HG03039 (cell line): Measurements from ENCODE around the gene CNGA2.
"Not testable (repeated sequence)": the region's sequence is repeated elsewhere in the genome, so short reads cannot be mapped to it uniquely, and the experiment has no call there.

Experiments used
- ATAC-seq: cut with Tn5 transposase; IDR thresholded peaks from one replicate; pipeline ENCODE4 v1.9.1; 2021; ENCODE audit warnings: mild to moderate bottlenecking, moderate library complexity; ENCODE audit not compliant: unreplicated experiment

CNGA2 gene

GRCh38 chrX:151734446-151734845, at the start of gene CNGA2:
TSS of gene CNGA2 (plus strand) at chrX:151734746. CDS start at chrX:151738484, 3,738 bp downstream.
- ATAC-seq, result no peak

DNA sequence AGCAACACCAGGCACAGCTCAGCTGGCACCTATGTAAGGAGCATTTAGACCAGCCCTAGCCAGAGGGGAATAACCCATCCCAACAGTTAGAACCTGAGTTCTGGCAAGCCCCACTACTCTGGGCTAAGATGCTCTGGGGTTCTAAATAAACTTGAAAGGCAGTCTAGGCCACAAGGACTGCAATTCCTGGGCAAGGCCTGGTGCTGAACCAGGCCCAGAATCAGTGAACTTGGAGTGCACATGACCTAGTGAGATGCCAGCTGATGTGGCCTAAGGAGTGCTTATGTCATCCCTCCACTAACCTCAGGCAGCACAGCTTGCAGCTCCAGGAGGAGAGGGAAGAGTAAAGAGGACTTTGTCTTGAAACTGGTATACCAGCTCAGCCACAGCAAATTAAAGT, 46.9 kb upstream of the CNGA2 start:
- no peak for ATAC-seq

GRCh38 chrX:151688695-151689094, 45.9 kb upstream of the CNGA2 start:
- ATAC-seq, result no peak

DNA sequence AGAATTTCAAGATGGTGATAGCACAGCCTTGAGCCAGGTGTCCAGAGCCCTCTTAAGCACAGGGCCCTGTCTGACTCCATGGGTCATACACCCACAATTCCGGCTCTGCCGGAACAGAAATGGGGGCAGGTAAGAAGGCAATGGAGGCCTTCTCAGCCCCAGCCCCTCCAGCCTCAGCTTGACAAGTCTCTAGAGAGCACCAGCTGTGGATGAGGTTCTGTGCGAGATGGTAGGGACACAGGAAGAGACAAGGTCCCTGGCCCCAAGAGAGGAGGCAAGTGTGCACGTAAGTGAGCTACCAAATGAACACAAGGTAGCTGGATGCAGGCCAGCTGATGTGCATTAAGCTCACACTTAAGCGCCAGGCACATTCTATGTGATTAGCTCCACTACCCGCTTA, 41.7 kb upstream of the CNGA2 start:
- no peak for ATAC-seq

- ATAC-seq, result no peak
These were observed 40.4 kb upstream of the CNGA2 start for GRCh38 chrX:151694121-151694520.

DNA sequence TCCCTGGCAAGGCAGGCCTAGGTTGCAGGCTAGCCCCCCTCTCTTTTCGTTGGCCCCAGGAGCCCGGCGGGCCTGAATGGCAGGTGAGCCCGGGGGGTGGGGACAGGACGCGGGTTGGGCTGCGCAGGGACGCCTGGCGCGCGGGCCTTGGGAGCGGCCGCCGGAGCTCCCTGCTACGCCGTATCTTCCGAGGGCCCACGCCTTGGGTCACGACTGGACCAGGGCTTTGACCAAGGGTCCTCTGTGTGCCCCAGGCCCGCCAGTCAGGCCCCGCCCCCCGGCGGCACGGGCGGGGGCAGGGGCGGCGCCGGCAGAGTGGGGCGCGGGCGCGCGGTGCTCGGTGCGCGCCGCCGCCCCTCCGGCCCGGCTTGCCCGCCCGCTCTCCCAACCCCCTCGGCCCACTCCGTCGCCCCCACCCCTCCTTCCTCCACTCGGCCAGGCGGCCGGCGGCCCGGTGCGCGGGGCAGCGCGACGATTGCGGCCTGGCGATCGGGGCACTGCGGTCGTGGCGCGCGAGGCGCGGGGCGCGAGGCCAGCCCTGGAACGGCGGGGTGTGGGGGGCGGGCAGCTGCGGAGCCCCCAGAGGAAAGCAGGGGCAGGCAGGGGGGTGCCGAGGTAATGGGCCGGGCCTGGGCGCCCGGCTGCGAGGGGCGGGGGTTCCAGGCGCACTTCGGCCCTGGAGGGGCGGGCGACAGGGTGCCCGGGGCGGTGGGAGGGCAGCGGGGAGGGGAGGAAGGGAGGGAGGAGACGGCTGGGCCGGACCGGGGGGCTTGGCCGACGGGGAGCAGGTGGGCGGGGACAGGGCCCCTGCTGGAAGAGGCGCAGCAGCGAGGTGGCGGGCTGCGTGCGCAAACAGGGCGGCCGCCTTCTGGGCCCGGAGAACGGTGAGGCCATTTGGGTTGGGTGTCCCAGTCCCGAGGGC, 39.6 kb upstream of the CNGA2 start, which contains the start of gene PRRG3:
PRRG3 (plus strand) TSS at position 798 of the 922 bp plus-strand sequence. CDS start 3,357 bp downstream, outside the sequence.
- ATAC-seq, result no peak

- ATAC-seq, result no peak
These were observed 38.8 kb upstream of the CNGA2 start for GRCh38 chrX:151695583-151696340.

DNA sequence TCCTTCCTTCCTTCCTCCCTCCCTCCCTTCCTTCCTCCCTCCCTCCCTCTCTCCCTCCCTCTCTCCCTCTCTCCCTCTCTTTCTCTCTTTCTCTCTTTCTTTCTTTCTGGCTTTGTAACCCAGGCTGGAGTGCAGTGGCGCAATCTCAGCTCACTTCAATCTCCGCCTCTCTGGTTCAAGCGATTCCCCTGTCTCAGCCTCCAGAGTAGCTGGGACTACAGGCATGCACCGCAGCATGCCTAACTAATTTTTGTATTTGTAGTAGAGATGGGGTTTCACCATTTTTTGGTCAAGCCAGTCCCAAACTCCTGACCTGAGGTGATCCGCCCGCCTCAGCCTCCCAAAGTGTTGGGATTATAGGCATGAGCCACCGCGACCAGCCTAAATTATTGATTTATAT, 37.5 kb upstream of the CNGA2 start:
- ATAC-seq, result not testable (repeated sequence)

- ATAC-seq, result no peak
These were observed 37.0 kb upstream of the CNGA2 start for GRCh38 chrX:151697522-151697921.

- ATAC-seq, result no peak
These were observed 36.1 kb upstream of the CNGA2 start for GRCh38 chrX:151698485-151698884.

- no peak for ATAC-seq
These were observed 34.8 kb upstream of the CNGA2 start for GRCh38 chrX:151699746-151700145.

GRCh38 chrX:151700581-151700980, 34.0 kb upstream of the CNGA2 start:
- no peak for ATAC-seq

- ATAC-seq, result no peak
These were observed 33.5 kb upstream of the CNGA2 start for GRCh38 chrX:151701071-151701470.

- ATAC-seq, result no peak
These were observed 33.0 kb upstream of the CNGA2 start for GRCh38 chrX:151701531-151701930.

DNA sequence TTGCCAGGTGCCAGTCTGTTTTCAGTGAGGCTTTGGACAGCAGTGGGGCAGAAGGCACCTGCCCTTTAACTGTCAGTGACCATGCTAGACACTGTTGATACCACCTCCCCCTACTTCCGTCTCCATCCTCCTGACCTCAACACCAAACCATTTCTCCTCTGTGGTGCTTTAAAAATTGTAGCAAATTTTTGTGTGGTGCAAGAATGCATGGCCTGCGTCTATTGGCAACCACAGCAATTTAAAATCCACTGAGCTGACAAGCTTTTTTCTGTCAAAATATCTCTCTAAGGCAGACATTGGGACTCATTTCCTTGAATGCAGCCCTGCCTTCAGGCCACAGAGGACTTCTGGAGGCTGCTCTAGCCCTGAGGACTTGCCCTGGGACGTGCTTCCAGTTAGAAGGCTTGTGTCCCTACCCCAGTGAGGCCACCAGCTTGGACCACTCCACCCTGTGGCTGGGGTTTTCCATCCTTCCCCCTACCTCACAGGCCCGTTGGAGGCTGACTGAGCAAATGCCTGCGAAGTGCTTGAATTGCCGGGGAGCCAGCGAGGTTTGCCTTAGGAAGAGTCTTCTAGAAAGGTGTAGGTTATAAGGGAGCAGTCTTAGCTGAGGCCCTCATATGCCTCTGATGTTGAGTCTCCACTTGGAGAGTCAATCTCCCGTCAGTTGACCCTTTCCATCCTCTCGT, 32.4 kb upstream of the CNGA2 start:
- ATAC-seq, result no peak

- no peak for ATAC-seq
These were observed 31.7 kb upstream of the CNGA2 start for GRCh38 chrX:151702741-151703340.

GRCh38 chrX:151703487-151703886, 31.1 kb upstream of the CNGA2 start:
- no peak for ATAC-seq

DNA sequence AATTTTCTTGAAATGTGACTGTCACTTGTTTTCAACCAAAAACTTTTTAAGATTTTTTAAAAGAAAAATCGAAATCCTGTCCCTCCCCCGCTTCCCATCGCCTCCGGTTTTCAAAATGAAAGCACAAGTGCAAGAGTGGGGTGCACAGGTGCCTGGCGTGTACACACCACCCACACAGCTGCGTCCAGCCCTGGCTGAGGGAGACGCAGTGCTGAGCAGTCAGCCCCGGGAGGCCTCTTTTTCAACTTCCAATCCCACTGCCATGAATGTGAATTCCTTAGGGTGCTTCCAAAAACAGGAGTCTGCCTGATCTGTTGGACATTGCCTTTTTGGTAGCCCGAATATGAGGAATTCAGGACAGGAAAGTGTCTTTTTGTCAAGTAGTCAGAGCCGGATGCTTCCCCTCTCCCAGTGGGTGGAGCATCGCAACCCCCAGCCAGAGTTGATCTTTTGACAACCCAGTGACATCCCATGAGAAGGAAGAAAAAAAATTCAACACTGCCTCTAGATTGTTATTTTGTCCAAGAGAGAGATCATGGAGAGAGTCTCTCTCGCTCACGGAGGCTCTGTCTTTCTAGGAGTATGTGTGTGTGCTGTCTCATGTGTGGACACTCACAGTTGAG, 30.4 kb upstream of the CNGA2 start:
- no peak for ATAC-seq

GRCh38 chrX:151708821-151709220, 25.7 kb upstream of the CNGA2 start:
- ATAC-seq, result no peak

GRCh38 chrX:151710457-151710856, 24.1 kb upstream of the CNGA2 start:
- no peak for ATAC-seq
